IPS-11a (cell line): ENCODE measurements around the gene RBBP8NL.

Source experiments
- H3K4me3 ChIP-seq: one replicate; pipeline ENCODE4 v1.5.1; 2013; ENCODE audit warnings: low read depth, low read length, control low read depth

Gene RBBP8NL

GRCh38 chr20:62365814-62366369 lies 61.4 kb downstream of the RBBP8NL start:
- H3K4me3 ChIP-seq, result peak overlapping the region; percentile 74

GRCh38 chr20:62364911-62365736 lies 62.2 kb downstream of the RBBP8NL start:
- H3K4me3 ChIP-seq, result peak overlapping the region; percentile 4

- H3K4me3 ChIP-seq, result no peak overlapping the region
Observed at GRCh38 chr20:62363920-62364851, 63.2 kb downstream of the RBBP8NL start.

- H3K4me3 ChIP-seq, result no peak overlapping the region
Observed at GRCh38 chr20:62362991-62363919, 64.1 kb downstream of the RBBP8NL start.

GRCh38 chr20:62362590-62362940 lies 64.8 kb downstream of the RBBP8NL start:
- no peak overlapping the region for H3K4me3 ChIP-seq

GRCh38 chr20:62361799-62362589 lies 65.3 kb downstream of the RBBP8NL start:
- H3K4me3 ChIP-seq, result no peak overlapping the region

- no peak overlapping the region for H3K4me3 ChIP-seq
Observed at GRCh38 chr20:62360854-62361798, 66.2 kb downstream of the RBBP8NL start.
